ENCODE measurements around the gene IQSEC2.

GRCh38 chrX:53300157-53300556, 18.8 kb upstream of the IQSEC2 start:
- TF ChIP-seq CTCF (IDR thresholded peaks at IDR 0.05) = no peak
- TF ChIP-seq POLR2A (IDR thresholded peaks at IDR 0.05) = no peak

Measured in esophagus squamous epithelium (tissue), 4 donors.